GM12878 (cell line): Measurements from ENCODE around the gene ACTA2. TPM values are rescaled to one million over a fixed set of nuclear protein-coding genes. Genes with fewer than 3 reads are reported as not detected.

Experiments used
- ATAC-seq: fragments of 200-7000 bp; cut with Tn5 transposase; 3 replicates; pipeline ENCODE4 v1.9.1; 2020; ENCODE audit warnings: mild to moderate bottlenecking, moderate library complexity
- BruUV-seq: library from RNA; stranded (reverse); fragments of 400-500 nt; replicated peaks from 2 replicates; lab custom pipeline; 2021; lab: Mats Ljungman, UMichigan
- CTCF ChIA-PET: fragments of 300-600 bp; sonication (Branson Sonifier 250); formaldehyde crosslinking; extraction: SDS; loops from one replicate; lab custom pipeline; 2021; ENCODE audit warnings: inconsistent platforms; lab: Yijun Ruan, JAX
- POLR2A ChIA-PET: fragments of 350-600 bp; formaldehyde crosslinking; extraction: SDS; loops from one replicate; lab custom pipeline; 2021; ENCODE audit warnings: inconsistent platforms; lab: Charles Lee
- RAD21 ChIA-PET: fragments of 300-600 bp; sonication (Branson Sonifier 250); formaldehyde crosslinking; loops from one replicate; lab custom pipeline; 2023; ENCODE audit warnings: antibody characterized with exemption; ENCODE audit not compliant: unreplicated experiment; lab: Charles Lee
- SMC1A ChIA-PET: fragments of 300-600 bp; sonication (Branson Sonifier 250); formaldehyde crosslinking; loops from one replicate; lab custom pipeline; 2023; ENCODE audit not compliant: unreplicated experiment, uncharacterized antibody; lab: Charles Lee
- DNase-seq: peaks from one replicate; pipeline ENCODE4 v3.0.0-alpha.2; 2011; ENCODE audit warnings: low read depth, low spot score
- FAIRE-seq: peaks from 3 replicates; lab custom pipeline; 2011; peaks lifted over from hg19 to GRCh38; lab: Jason Lieb, UNC
- H2AFZ ChIP-seq: 2 replicates; pipeline ENCODE4 v1.6.0; 2011; ENCODE audit warnings: low read depth, low read length, control low read depth; ENCODE audit not compliant: control insufficient read depth
- H3K27ac ChIP-seq: 2 replicates; pipeline ENCODE4 v1.5.1; 2011; ENCODE audit warnings: control low read depth; ENCODE audit not compliant: control insufficient read depth, insufficient read depth
- H3K27me3 ChIP-seq, 2 experiments: replicated peaks in 1 of 2; 2 replicates each; pipeline versions ENCODE4 v1.6.0 to v1.6.1; 2011; ENCODE audit warnings: low read length in 1 of 2; ENCODE audit not compliant: control insufficient read depth in 2 of 2, insufficient read depth in 2 of 2
- H3K36me3 ChIP-seq, 2 experiments: 2 replicates each; pipeline ENCODE4 v1.5.1; 2011; ENCODE audit warnings: low read length in 1 of 2; ENCODE audit not compliant: control insufficient read depth in 2 of 2, insufficient read depth in 2 of 2
- H3K4me1 ChIP-seq: 2 replicates; pipeline ENCODE4 v1.6.1; 2011; ENCODE audit warnings: mild to moderate bottlenecking, low read length, moderate library complexity, mixed read lengths; ENCODE audit not compliant: control insufficient read depth, insufficient read depth
- H3K4me2 ChIP-seq: 2 replicates; pipeline ENCODE4 v1.6.0; 2011; ENCODE audit warnings: control low read depth; ENCODE audit not compliant: control insufficient read depth, insufficient read depth
- H3K4me3 ChIP-seq: fragments of 200-600 bp; sonication (generic); 2 replicates; pipeline ENCODE4 v1.5.1; 2016
- H3K79me2 ChIP-seq: 2 replicates; pipeline ENCODE4 v1.6.0; 2011; ENCODE audit warnings: low read length; ENCODE audit not compliant: control insufficient read depth, insufficient read depth
- H3K9ac ChIP-seq: 2 replicates; pipeline ENCODE4 v1.8.0; 2011; ENCODE audit warnings: low read length, control low read depth, mixed read lengths; ENCODE audit not compliant: control insufficient read depth, insufficient read depth
- H3K9me3 ChIP-seq: replicated peaks from 3 replicates; pipeline ENCODE4 v1.5.1; 2011; ENCODE audit warnings: mild to moderate bottlenecking, low read length; ENCODE audit not compliant: control insufficient read depth, insufficient read depth
- H4K20me1 ChIP-seq: 2 replicates; pipeline ENCODE4 v1.6.0; 2011; ENCODE audit not compliant: control insufficient read depth, insufficient read depth
- CEBPB ChIP-seq, 2 experiments: fragments of 150-350 bp in 1 of 2; IDR thresholded peaks; 2 replicates each; pipeline ENCODE4 v1.6.1; 2012 to 2014; ENCODE audit warnings: low read depth in 2 of 2, low read length in 2 of 2, borderline replicate concordance in 1 of 2, inconsistent platforms in 1 of 2
- CHD1 ChIP-seq: IDR thresholded peaks from 2 replicates; pipeline ENCODE4 v1.6.1; 2012; ENCODE audit warnings: low read depth, low read length, improper control_type of control experiment
- FOXM1 ChIP-seq: IDR thresholded peaks from 2 replicates; pipeline ENCODE4 v1.6.1; 2012; ENCODE audit warnings: low read depth, mild to moderate bottlenecking, inconsistent platforms, low read length, moderate library complexity
- GABPA ChIP-seq: IDR thresholded peaks from 2 replicates; pipeline ENCODE4 v1.6.1; 2014; ENCODE audit warnings: antibody characterized with exemption, low read depth, mild to moderate bottlenecking, inconsistent platforms
- PAX8 ChIP-seq: fragments of 450-650 bp; IDR thresholded peaks from 2 replicates; pipeline ENCODE4 v1.6.1; 2017; ENCODE audit warnings: mild to moderate bottlenecking, moderate library complexity
- POLR2AphosphoS2 ChIP-seq: IDR thresholded peaks from 2 replicates; pipeline ENCODE4 v1.6.1; 2011; ENCODE audit warnings: low read depth, mild to moderate bottlenecking, low read length, improper control_type of control experiment, moderate library complexity
- RELA ChIP-seq: fragments of 450-650 bp; IDR thresholded peaks from 2 replicates; pipeline ENCODE4 v1.8.0; 2014; ENCODE audit warnings: borderline replicate concordance; ENCODE audit not compliant: partially characterized antibody
- SIN3A ChIP-seq: IDR thresholded peaks from 2 replicates; pipeline ENCODE4 v1.6.1; 2012; ENCODE audit warnings: low read depth, low read length, improper control_type of control experiment
- TCF7 ChIP-seq: IDR thresholded peaks from 2 replicates; pipeline ENCODE4 v1.6.1; 2014; ENCODE audit warnings: antibody characterized with exemption, borderline replicate concordance
- ZBED1 ChIP-seq: IDR thresholded peaks from 2 replicates; pipeline ENCODE4 v1.6.1; 2016; ENCODE audit warnings: borderline replicate concordance
- ZNF217 ChIP-seq: fragments of 450-650 bp; IDR thresholded peaks from 2 replicates; pipeline ENCODE4 v1.6.1; 2017; ENCODE audit warnings: antibody characterized with exemption, mild to moderate bottlenecking
- WGBS: methylation state at CpG from one replicate; pipeline ENCODE4 v1.1.6; 2016; ENCODE audit warnings: low lambda C conversion rate; ENCODE audit not compliant: insufficient replicate concordance, insufficient coverage; ENCODE audit errors: missing lambda C conversion rate; 5-methylcytosine and 5-hydroxymethylcytosine counted together
- in situ Hi-C: fragments of 300-500 bp; cut with MboI; formaldehyde crosslinking; loops from 9 replicates; pipeline ENCODE4 v1.14.3; 2018; ENCODE audit warnings: mixed read lengths
- intact Hi-C: fragments of 100-400 bp; cut with micrococcal nuclease; formaldehyde crosslinking; loops from one replicate; pipeline ENCODE4 v1.14.2; 2022; ENCODE audit not compliant: unreplicated experiment
- polyA plus RNA-seq, 11 experiments: library from polyadenylated mRNA; depleted of rRNA in 4 of 11; unstranded in 6 of 11; stranded (reverse) in 5 of 11; fragments of >200 nt; fragmentation: Nextera tagmentation in 4 of 11; fragmentation: Illumina TruSeq in 1 of 11; extraction: Ambion mirVana in 4 of 11; extraction: Trizol in 1 of 11; gene quantifications; 1 replicate in 1 of 11; 2 replicates in 10 of 11; pipeline versions ENCODE4 v1.2.1 to v1.2.3, GENCODE V29; 2011 to 2016; ENCODE audit warnings: inconsistent platforms in 2 of 11, missing spikeins in 2 of 11, low read depth in 1 of 11
- total RNA-seq, 4 experiments: library from RNA; depleted of rRNA in 3 of 4; stranded (reverse); fragments of >200 nt in 3 of 4; fragmentation: Illumina TruSeq in 1 of 4; extraction: Trizol in 1 of 4; gene quantifications; 2 replicates each; pipeline versions ENCODE4 v1.2.1 to v1.2.3, GENCODE V29; 2013 to 2021
- TF ChIP-seq, protein P1 (sequence below): fragments of 450-650 bp; formaldehyde crosslinking; IDR thresholded peaks from 2 replicates; pipeline ENCODE4 v1.5.0; 2022; ENCODE audit warnings: mild to moderate bottlenecking, missing genetic modification characterization
- TF ChIP-seq, protein P2 (sequence below): fragments of 450-650 bp; IDR thresholded peaks from 2 replicates; pipeline ENCODE4 v1.6.1; 2017; ENCODE audit warnings: low read depth, mild to moderate bottlenecking, moderate library complexity
- TF ChIP-seq, protein P3 (sequence below), 3 experiments: IDR thresholded peaks in 2 of 3; conservative IDR thresholded peaks in 1 of 3; 2 replicates each; pipeline ENCODE4 v1.5.1; 2011; ENCODE audit warnings: low read depth in 3 of 3, low read length in 3 of 3, mild to moderate bottlenecking in 3 of 3, control low read depth in 2 of 3, moderate library complexity in 2 of 3, inconsistent platforms in 1 of 3, mixed read lengths in 1 of 3; ENCODE audit not compliant: control insufficient read depth in 2 of 3, insufficient read depth in 1 of 3; ENCODE audit errors: extremely low read depth in 1 of 3

Gene ACTA2
- total and polyA plus RNA-seq, 10 of the 15 experiments (the other 5 are each of a cell fraction or from before 2014, with no cell fraction given) = 7.4 to 78.2 (median 32.4) TPM

DNA sequence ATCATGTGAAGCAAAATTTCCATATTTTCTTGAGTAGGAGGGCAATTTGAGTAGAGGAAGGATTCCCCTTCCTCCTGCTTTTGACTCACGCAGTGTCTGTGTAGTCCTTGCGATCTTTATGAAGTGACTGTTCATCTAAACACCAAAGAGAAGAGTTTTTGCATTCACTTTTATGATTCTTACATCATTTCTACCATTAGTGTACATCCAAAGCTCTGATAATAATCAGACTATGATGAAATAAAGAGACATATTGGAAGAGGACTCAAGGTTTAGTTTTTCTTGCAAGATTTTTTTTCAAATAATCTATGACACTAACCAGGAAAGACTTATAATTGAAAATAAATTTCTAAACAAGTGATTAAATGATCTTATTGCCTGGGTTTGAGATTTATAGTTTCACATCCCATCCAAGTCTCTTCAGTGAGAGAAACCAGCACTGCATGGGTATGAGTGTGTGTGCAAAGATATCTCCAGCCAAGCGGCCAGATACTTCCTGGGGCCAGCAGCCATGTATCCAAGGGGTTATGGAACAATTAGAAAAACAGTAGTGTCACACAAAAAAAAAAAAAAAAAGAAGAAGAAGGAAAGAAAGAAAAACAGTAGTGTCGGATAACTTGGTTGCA, 2.0 kb upstream of the ACTA2 start:
- Histone ChIP-seq H4K20me1 (no peaks in the 10 kb centered on the region), H3K27me3 (no peaks in the 10 kb centered on the region), H3K36me3 (no peaks in the 10 kb centered on the region), H3K9ac (no peak overlapping the region), H2AFZ (no peak overlapping the region), H3K27ac (no peak overlapping the region), H3K79me2 (no peaks in the 10 kb centered on the region), H3K4me1 (no peaks in the 10 kb centered on the region)
- ChIA-PET RAD21 (interaction anchor here (0.9 to 1.0 kb wide), 2 partner anchors 9 to 463 kb away, joined by 3 to 4 read pairs; no protein-coding TSS in a partner anchor), POLR2A (interaction anchor here (0.7 kb wide), 1 partner anchor 52 kb away, joined by 3 read pairs; no protein-coding TSS in a partner anchor), CTCF (interaction anchor here (0.7 to 1.5 kb wide), 5 partner anchors 18 to 261 kb away, joined by 3 to 5 read pairs (median 3); no protein-coding TSS in a partner anchor), SMC1A (interaction anchor here (0.6 to 1.2 kb wide), 5 partner anchors 11 to 1281 kb away, joined by 3 to 4 read pairs (median 3); no protein-coding TSS in a partner anchor)
- in situ Hi-C loops = no loop called here
- DNase-seq (no peak), ATAC-seq (no peak)
- 88% methylated on average over 4 of the region's 4 CpGs for WGBS
- BruUV-seq = no TSS peak
- no peak for TF ChIP-seq TCF7
- no peak for TF ChIP-seq CEBPB (IDR thresholded peaks at IDR 0.05; ENCODE audit: borderline replicate concordance in 1 of 2, low read depth in 2 of 2, low read length in 2 of 2)
- no peak for TF ChIP-seq RELA
- TF ChIP-seq ZNF217 = no peak
- TF ChIP-seq SIN3A = no peak
- no peak for TF ChIP-seq POLR2AphosphoS2
- TF ChIP-seq, protein P1, sequence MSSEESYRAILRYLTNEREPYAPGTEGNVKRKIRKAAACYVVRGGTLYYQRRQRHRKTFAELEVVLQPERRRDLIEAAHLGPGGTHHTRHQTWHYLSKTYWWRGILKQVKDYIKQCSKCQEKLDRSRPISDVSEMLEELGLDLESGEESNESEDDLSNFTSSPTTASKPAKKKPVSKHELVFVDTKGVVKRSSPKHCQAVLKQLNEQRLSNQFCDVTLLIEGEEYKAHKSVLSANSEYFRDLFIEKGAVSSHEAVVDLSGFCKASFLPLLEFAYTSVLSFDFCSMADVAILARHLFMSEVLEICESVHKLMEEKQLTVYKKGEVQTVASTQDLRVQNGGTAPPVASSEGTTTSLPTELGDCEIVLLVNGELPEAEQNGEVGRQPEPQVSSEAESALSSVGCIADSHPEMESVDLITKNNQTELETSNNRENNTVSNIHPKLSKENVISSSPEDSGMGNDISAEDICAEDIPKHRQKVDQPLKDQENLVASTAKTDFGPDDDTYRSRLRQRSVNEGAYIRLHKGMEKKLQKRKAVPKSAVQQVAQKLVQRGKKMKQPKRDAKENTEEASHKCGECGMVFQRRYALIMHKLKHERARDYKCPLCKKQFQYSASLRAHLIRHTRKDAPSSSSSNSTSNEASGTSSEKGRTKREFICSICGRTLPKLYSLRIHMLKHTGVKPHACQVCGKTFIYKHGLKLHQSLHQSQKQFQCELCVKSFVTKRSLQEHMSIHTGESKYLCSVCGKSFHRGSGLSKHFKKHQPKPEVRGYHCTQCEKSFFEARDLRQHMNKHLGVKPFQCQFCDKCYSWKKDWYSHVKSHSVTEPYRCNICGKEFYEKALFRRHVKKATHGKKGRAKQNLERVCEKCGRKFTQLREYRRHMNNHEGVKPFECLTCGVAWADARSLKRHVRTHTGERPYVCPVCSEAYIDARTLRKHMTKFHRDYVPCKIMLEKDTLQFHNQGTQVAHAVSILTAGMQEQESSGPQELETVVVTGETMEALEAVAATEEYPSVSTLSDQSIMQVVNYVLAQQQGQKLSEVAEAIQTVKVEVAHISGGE (CRISPR knock-in tag) = no peak
- TF ChIP-seq GABPA = no peak
- no peak for TF ChIP-seq ZBED1
- no peak for TF ChIP-seq CHD1
- TF ChIP-seq PAX8 = no peak
- TF ChIP-seq FOXM1 = no peak
- TF ChIP-seq, protein P2, sequence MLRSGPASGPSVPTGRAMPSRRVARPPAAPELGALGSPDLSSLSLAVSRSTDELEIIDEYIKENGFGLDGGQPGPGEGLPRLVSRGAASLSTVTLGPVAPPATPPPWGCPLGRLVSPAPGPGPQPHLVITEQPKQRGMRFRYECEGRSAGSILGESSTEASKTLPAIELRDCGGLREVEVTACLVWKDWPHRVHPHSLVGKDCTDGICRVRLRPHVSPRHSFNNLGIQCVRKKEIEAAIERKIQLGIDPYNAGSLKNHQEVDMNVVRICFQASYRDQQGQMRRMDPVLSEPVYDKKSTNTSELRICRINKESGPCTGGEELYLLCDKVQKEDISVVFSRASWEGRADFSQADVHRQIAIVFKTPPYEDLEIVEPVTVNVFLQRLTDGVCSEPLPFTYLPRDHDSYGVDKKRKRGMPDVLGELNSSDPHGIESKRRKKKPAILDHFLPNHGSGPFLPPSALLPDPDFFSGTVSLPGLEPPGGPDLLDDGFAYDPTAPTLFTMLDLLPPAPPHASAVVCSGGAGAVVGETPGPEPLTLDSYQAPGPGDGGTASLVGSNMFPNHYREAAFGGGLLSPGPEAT = no peak
- TF ChIP-seq, protein P3, sequence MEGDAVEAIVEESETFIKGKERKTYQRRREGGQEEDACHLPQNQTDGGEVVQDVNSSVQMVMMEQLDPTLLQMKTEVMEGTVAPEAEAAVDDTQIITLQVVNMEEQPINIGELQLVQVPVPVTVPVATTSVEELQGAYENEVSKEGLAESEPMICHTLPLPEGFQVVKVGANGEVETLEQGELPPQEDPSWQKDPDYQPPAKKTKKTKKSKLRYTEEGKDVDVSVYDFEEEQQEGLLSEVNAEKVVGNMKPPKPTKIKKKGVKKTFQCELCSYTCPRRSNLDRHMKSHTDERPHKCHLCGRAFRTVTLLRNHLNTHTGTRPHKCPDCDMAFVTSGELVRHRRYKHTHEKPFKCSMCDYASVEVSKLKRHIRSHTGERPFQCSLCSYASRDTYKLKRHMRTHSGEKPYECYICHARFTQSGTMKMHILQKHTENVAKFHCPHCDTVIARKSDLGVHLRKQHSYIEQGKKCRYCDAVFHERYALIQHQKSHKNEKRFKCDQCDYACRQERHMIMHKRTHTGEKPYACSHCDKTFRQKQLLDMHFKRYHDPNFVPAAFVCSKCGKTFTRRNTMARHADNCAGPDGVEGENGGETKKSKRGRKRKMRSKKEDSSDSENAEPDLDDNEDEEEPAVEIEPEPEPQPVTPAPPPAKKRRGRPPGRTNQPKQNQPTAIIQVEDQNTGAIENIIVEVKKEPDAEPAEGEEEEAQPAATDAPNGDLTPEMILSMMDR (IDR thresholded peaks at IDR 0.05 in 2 of 3, conservative IDR thresholded peaks at IDR 0.05 in 1 of 3; ENCODE audit: control insufficient read depth in 2 of 3, extremely low read depth in 1 of 3, insufficient read depth in 1 of 3, low read depth in 3 of 3, low read length in 3 of 3) = no peak
- TF ChIP-seq, all 136 proteins: peak for 0
- Histone ChIP-seq H3K4me2 (no peak overlapping the region), H3K9me3 (no peaks in the 10 kb centered on the region), H3K4me3 (no peak overlapping the region)
- FAIRE-seq = no peak
- intact Hi-C loops = no loop called here
